HCT116 (cell line): Measurements from ENCODE around the gene AP2S1. TPM values are rescaled to one million over a fixed set of nuclear protein-coding genes. Genes with fewer than 3 reads are reported as not detected.
A peak's percentile ranks its signal among the peaks of the same experiment; 100 is the strongest.

Source experiments
- ATAC-seq: fragments of 200-7000 bp; cut with Tn5 transposase; 2 replicates; pipeline ENCODE4 v1.9.1; 2020; ENCODE audit warnings: mild to moderate bottlenecking, moderate library complexity
- BruUV-seq: library from RNA; stranded (reverse); fragments of 400-500 nt; replicated peaks from 2 replicates; lab custom pipeline; 2021; lab: Mats Ljungman, UMichigan
- CTCF ChIA-PET: fragments of 300-600 bp; sonication (Branson Sonifier 250); formaldehyde crosslinking; loops from one replicate; lab custom pipeline; 2021; ENCODE audit warnings: antibody characterized with exemption; lab: Charles Lee
- POLR2A ChIA-PET: fragments of 300-600, 350-600 bp; sonication (Branson Sonifier 250); formaldehyde crosslinking; loops from one replicate; lab custom pipeline; 2021; ENCODE audit warnings: antibody characterized with exemption; lab: Charles Lee
- RAD21 ChIA-PET, 2 experiments: fragments of 300-600 bp; sonication (Branson Sonifier 250); formaldehyde crosslinking; loops; one replicate each; lab custom pipeline; 2023; ENCODE audit warnings: low total read pairs in 2 of 2; ENCODE audit not compliant: uncharacterized antibody in 2 of 2, unreplicated experiment in 2 of 2, low non-redundant PET in 1 of 2; lab: Charles Lee
- DNase-seq: peaks from one replicate; pipeline ENCODE4 v3.0.0-alpha.2; 2010; ENCODE audit warnings: low read depth, low spot score
- H2AFZ ChIP-seq: fragments of 200-600 bp; shearing (Covaris generic), sonication (generic); 2 replicates; pipeline ENCODE4 v1.6.1; 2017; ENCODE audit warnings: low read depth, mixed run types, mixed read lengths, antibody characterized with exemption, low read length; ENCODE audit not compliant: poor library complexity, severe bottlenecking
- H3K27ac ChIP-seq: 2 replicates; pipeline ENCODE4 v1.5.1; 2012; ENCODE audit warnings: low read depth, low read length
- H3K27me3 ChIP-seq: fragments of 200-600 bp; sonication (generic); 2 replicates; pipeline ENCODE4 v1.6.1; 2016; ENCODE audit warnings: mixed run types, low read length, mixed read lengths; ENCODE audit not compliant: insufficient read depth
- H3K36me3 ChIP-seq, 2 experiments: fragments of 200-500 bp in 1 of 2; fragments of 200-600 bp in 1 of 2; sonication (Bioruptor generic) in 1 of 2; sonication (generic) in 1 of 2; 2 replicates each; pipeline versions ENCODE4 v1.5.1 to v1.6.1; 2014 to 2016; ENCODE audit warnings: low read length in 2 of 2, inconsistent platforms in 1 of 2, mixed read lengths in 1 of 2, mixed run types in 1 of 2; ENCODE audit not compliant: insufficient read depth in 2 of 2, control insufficient read depth in 1 of 2
- H3K4me1 ChIP-seq, 2 experiments: fragments of 200-600 bp in 1 of 2; sonication (generic) in 1 of 2; 2 replicates each; pipeline versions ENCODE4 v1.5.1 to v1.6.1; 2012 to 2017; ENCODE audit warnings: low read length in 2 of 2, inconsistent platforms in 1 of 2, mild to moderate bottlenecking in 1 of 2, mixed read lengths in 1 of 2, mixed run types in 1 of 2, moderate library complexity in 1 of 2; ENCODE audit not compliant: insufficient read depth in 2 of 2, control insufficient read depth in 1 of 2
- H3K4me2 ChIP-seq: fragments of 200-600 bp; sonication (generic); 2 replicates; pipeline ENCODE4 v1.6.1; 2017; ENCODE audit warnings: mixed run types, low read length, mixed read lengths
- H3K4me3 ChIP-seq, 2 experiments: fragments of 200-600 bp in 1 of 2; sonication (generic) in 1 of 2; replicated peaks in 1 of 2; 2 replicates each; pipeline ENCODE4 v1.5.1; 2011 to 2016; ENCODE audit warnings: low read length in 2 of 2, control low read depth in 1 of 2, low read depth in 1 of 2, mild to moderate bottlenecking in 1 of 2, mixed read lengths in 1 of 2, mixed run types in 1 of 2
- H3K79me2 ChIP-seq: fragments of 200-600 bp; sonication (generic); 2 replicates; pipeline ENCODE4 v1.6.1; 2017; ENCODE audit warnings: mild to moderate bottlenecking, mixed run types, low read length, moderate library complexity, mixed read lengths; ENCODE audit not compliant: insufficient read depth
- H3K9ac ChIP-seq: fragments of 200-600 bp; sonication (generic); 2 replicates; pipeline ENCODE4 v1.6.1; 2016; ENCODE audit warnings: low read length, mixed read lengths
- H3K9me2 ChIP-seq: fragments of 200-600 bp; sonication (generic), shearing (Covaris generic); 2 replicates; pipeline ENCODE4 v1.6.1; 2017; ENCODE audit warnings: mixed run types, mild to moderate bottlenecking, moderate library complexity; ENCODE audit not compliant: insufficient read depth
- H3K9me3 ChIP-seq, 2 experiments: fragments of 200-500 bp in 1 of 2; fragments of 200-600 bp in 1 of 2; sonication (Bioruptor generic) in 1 of 2; sonication (generic) in 1 of 2; 2 replicates each; pipeline ENCODE4 v1.6.1; 2014 to 2017; ENCODE audit warnings: low read length in 2 of 2, mixed read lengths in 2 of 2, inconsistent platforms in 1 of 2, low read depth in 1 of 2, mild to moderate bottlenecking in 1 of 2, mixed run types in 1 of 2, moderate library complexity in 1 of 2; ENCODE audit not compliant: control insufficient read depth in 1 of 2, insufficient read depth in 1 of 2
- H4K20me1 ChIP-seq: fragments of 200-600 bp; sonication (generic), shearing (Covaris generic); 2 replicates; pipeline ENCODE4 v1.6.1; 2017; ENCODE audit warnings: mixed run types, mild to moderate bottlenecking, moderate library complexity; ENCODE audit not compliant: insufficient read depth
- CBX3 ChIP-seq: IDR thresholded peaks from 2 replicates; pipeline ENCODE4 v1.6.1; 2012; ENCODE audit warnings: low read depth
- CEBPB ChIP-seq: IDR thresholded peaks from 2 replicates; pipeline ENCODE4 v1.6.1; 2012; ENCODE audit warnings: low read depth
- CTCF ChIP-seq, 3 experiments: fragments of 200-600 bp in 1 of 3; sonication (generic) in 1 of 3; IDR thresholded peaks in 2 of 3; conservative IDR thresholded peaks in 1 of 3; 2 replicates each; pipeline ENCODE4 v1.5.1; 2012 to 2017; ENCODE audit warnings: low read depth in 2 of 3, low read length in 2 of 3, antibody characterized with exemption in 1 of 3, borderline replicate concordance in 1 of 3, control low read depth in 1 of 3, mild to moderate bottlenecking in 1 of 3, mixed read lengths in 1 of 3, mixed run types in 1 of 3, moderate library complexity in 1 of 3; ENCODE audit not compliant: insufficient read depth in 1 of 3
- ELF1 ChIP-seq: IDR thresholded peaks from 2 replicates; pipeline ENCODE4 v1.6.1; 2012; ENCODE audit warnings: low read depth, borderline replicate concordance
- EZH2 ChIP-seq: fragments of 200-600 bp; sonication (generic); IDR thresholded peaks from 2 replicates; pipeline ENCODE4 v1.6.1; 2017; ENCODE audit warnings: antibody characterized with exemption, mixed run types
- EZH2phosphoT487 ChIP-seq: fragments of 200-600 bp; IDR thresholded peaks from 2 replicates; pipeline ENCODE4 v1.6.1; 2018; ENCODE audit warnings: antibody characterized with exemption, borderline replicate concordance
- JUND ChIP-seq: IDR thresholded peaks from 2 replicates; pipeline ENCODE4 v1.6.1; 2012
- POLR2A ChIP-seq: IDR thresholded peaks from 2 replicates; pipeline ENCODE4 v1.7.0; 2011; ENCODE audit warnings: borderline replicate concordance; ENCODE audit not compliant: insufficient read depth, insufficient read length; ENCODE audit errors: extremely low read depth
- POLR2AphosphoS5 ChIP-seq: IDR thresholded peaks from 2 replicates; pipeline ENCODE4 v1.6.1; 2011; ENCODE audit warnings: mild to moderate bottlenecking, low read depth, low read length, moderate library complexity
- RAD21 ChIP-seq: IDR thresholded peaks from 2 replicates; pipeline ENCODE4 v1.6.1; 2012; ENCODE audit warnings: low read depth, mild to moderate bottlenecking
- SP1 ChIP-seq: IDR thresholded peaks from 2 replicates; pipeline ENCODE4 v1.6.1; 2012; ENCODE audit warnings: low read depth
- TCF7L2 ChIP-seq: IDR thresholded peaks from 2 replicates; pipeline ENCODE4 v1.7.0; 2011; ENCODE audit warnings: borderline replicate concordance, inconsistent platforms; ENCODE audit not compliant: insufficient read depth, insufficient read length; ENCODE audit errors: extremely low read depth
- YY1 ChIP-seq: IDR thresholded peaks from 2 replicates; pipeline ENCODE4 v1.6.1; 2011; ENCODE audit warnings: low read length, low read depth, moderate library complexity, mild to moderate bottlenecking; ENCODE audit not compliant: insufficient replicate concordance; ENCODE audit errors: extremely low read depth
- ZFX ChIP-seq: fragments of 450-650 bp; IDR thresholded peaks from 2 replicates; pipeline ENCODE4 v1.6.1; 2017
- ZNF274 ChIP-seq: fragments of 200-500 bp; sonication (Bioruptor generic); IDR thresholded peaks from 2 replicates; pipeline ENCODE4 v1.6.1; 2014; ENCODE audit warnings: mild to moderate bottlenecking, low read depth, low read length, inconsistent platforms
- intact Hi-C: fragments of 100-400 bp; cut with micrococcal nuclease; formaldehyde crosslinking; loops from 2 replicates; pipeline ENCODE4 v1.10.0; 2022
- total RNA-seq: library from RNA; stranded (reverse); gene quantifications from one replicate; pipeline ENCODE4 v1.2.1, GENCODE V29; 2021; ENCODE audit not compliant: unreplicated experiment
- TF ChIP-seq, protein P1 (sequence below): IDR thresholded peaks from 2 replicates; pipeline ENCODE4 v1.6.1; 2012
- TF ChIP-seq, protein P2 (sequence below): IDR thresholded peaks from 2 replicates; pipeline ENCODE4 v1.6.1; 2012

The AP2S1 gene
- total RNA-seq, 1 experiment from 2014 or later, result 296 TPM

DNA sequence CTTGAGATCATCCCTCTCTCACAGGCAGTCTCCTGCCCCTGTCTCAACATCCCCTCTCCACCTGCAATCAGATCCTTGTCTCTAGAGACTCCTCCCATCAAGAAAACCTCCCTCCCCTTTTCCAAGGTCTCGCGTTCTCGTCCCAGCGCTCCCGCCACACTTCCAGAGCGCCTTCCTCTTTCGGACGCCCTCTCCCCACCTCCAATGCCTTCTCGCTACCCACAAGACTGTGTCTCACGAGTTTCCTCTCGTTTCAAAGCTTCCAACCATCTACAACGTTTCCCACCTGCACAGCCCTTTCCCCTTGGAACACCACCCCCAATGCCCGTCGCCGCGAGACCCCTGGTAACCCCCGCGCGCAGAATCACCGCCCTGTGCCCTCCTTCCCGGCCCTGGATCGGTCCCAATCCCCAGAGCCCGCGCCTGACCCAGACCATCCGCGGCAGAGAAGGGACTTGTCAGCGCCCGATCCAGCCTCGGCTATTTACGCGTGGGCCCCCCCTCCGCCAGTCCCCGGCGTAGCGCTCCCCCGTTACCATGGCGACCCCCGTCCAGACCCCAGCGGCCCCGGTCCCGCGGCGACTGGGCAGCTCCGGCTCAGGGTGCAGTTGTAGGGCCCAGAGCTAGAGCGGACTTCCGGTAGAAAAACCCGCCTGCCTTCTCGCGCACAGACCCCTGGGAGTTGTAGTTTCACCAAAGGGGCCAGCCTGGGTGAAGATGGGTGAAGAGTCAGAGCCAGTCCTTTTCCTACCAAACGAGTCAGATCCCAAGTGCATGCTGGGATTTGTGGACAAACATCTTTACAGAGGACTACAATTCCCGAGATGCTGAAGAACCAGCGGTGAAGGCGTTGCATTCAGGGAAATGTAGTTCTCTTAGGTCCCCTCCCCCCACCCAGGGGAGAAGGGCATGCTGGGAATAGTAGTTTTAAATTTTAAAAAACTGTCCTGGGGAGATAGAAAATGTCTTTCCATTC is at the start of gene AP2S1 (continued):
- TF ChIP-seq CBX3 (peak; percentile 53; the same call in 1 of the 2 replicates), EZH2 (no peak), EZH2phosphoT487 (no peak), TCF7L2 (no peak), CEBPB (no peak), ZFX (peak; percentile 68; the same call in 1 of the 2 replicates), POLR2AphosphoS5 (peak; percentile 78), POLR2A (peak; percentile 97)
- TF ChIP-seq, protein P1, sequence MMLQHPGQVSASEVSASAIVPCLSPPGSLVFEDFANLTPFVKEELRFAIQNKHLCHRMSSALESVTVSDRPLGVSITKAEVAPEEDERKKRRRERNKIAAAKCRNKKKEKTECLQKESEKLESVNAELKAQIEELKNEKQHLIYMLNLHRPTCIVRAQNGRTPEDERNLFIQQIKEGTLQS, result no peak

- intact Hi-C loops, result no loop called here
- Histone ChIP-seq H3K4me1 (peaks cover 51 to 69% of the 10 kb centered on the region in 2 experiments), H2AFZ (no peak overlapping the region), H3K27ac (peak overlapping the region; percentile 77; the same call in 1 of the 2 replicates), H3K9me3 (no peaks in the 10 kb centered on the region), H3K27me3 (no peaks in the 10 kb centered on the region), H3K36me3 (no peaks in the 10 kb centered on the region), H4K20me1 (peaks cover 5% of the 10 kb centered on the region; the same call in 1 of the 2 replicates), H3K79me2 (peaks cover 93% of the 10 kb centered on the region), H3K9me2 (no peaks in the 10 kb centered on the region), H3K4me3 (no peak overlapping the region), H3K4me2 (peak overlapping the region; percentile 77), H3K9ac (no peak overlapping the region)
- ATAC-seq (no peak), DNase-seq (no peak)
- ChIA-PET CTCF (no interaction called here), RAD21 (no interaction called here), POLR2A (no interaction called here)
- TF ChIP-seq ZNF274 (no peak), JUND (no peak), YY1 (no peak), RAD21 (no peak), CTCF (IDR thresholded peaks at IDR 0.05 in 2 of 3, conservative IDR thresholded peaks at IDR 0.05 in 1 of 3; ENCODE audit: borderline replicate concordance in 1 of 3, insufficient read depth in 1 of 3, low read depth in 2 of 3, low read length in 2 of 3) (no peak), SP1 (no peak), ELF1 (no peak), EZH2phosphoT487 (no peak), ZFX (no peak)
- TF ChIP-seq, protein P2, sequence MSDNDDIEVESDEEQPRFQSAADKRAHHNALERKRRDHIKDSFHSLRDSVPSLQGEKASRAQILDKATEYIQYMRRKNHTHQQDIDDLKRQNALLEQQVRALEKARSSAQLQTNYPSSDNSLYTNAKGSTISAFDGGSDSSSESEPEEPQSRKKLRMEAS, result no peak
- no TSS peak for BruUV-seq
Measured at GRCh38 chr19:46900341-46900740, 49.7 kb upstream of the AP2S1 start.
